Liver (tissue), 9 donors: Measurements from ENCODE around the gene FBLIM1. TPM values are rescaled to one million over a fixed set of nuclear protein-coding genes. Genes with fewer than 3 reads are reported as not detected.

ENCODE experiments used
- DNase-seq: peaks from one replicate; pipeline ENCODE4 v3.0.0-alpha.2; 2017; ENCODE audit warnings: low spot score
- H3K27ac ChIP-seq, 2 donors: one replicate each; pipeline ENCODE4 v1.7.0; 2013; ENCODE audit warnings: inconsistent platforms in 2 of 2, low read length in 2 of 2, control low read depth in 1 of 2, low read depth in 1 of 2, mild to moderate bottlenecking in 1 of 2
- H3K27me3 ChIP-seq, 4 donors: one replicate each; pipeline versions ENCODE4 v1.6.1 to v1.7.0; 2013; ENCODE audit warnings: low read length in 3 of 4, inconsistent platforms in 1 of 4, mild to moderate bottlenecking in 1 of 4, moderate library complexity in 1 of 4; ENCODE audit not compliant: control insufficient read depth in 4 of 4, insufficient read depth in 4 of 4
- H3K36me3 ChIP-seq, 4 donors: one replicate each; pipeline versions ENCODE4 v1.6.1 to v1.7.0; 2013; ENCODE audit warnings: low read length in 3 of 4, mild to moderate bottlenecking in 3 of 4, low read depth in 1 of 4, moderate library complexity in 1 of 4; ENCODE audit not compliant: control insufficient read depth in 4 of 4, insufficient read depth in 3 of 4
- H3K4me1 ChIP-seq, 4 donors: one replicate each; pipeline versions ENCODE4 v1.6.1 to v1.7.0; 2013; ENCODE audit warnings: low read length in 3 of 4, mild to moderate bottlenecking in 3 of 4, moderate library complexity in 1 of 4; ENCODE audit not compliant: control insufficient read depth in 4 of 4, insufficient read depth in 4 of 4
- H3K4me3 ChIP-seq, 3 donors: one replicate each; pipeline versions ENCODE4 v1.6.1 to v1.7.0; 2013; ENCODE audit warnings: low read length in 3 of 3, control low read depth in 1 of 3, low read depth in 1 of 3, mild to moderate bottlenecking in 1 of 3
- H3K9ac ChIP-seq, 2 donors: one replicate each; pipeline ENCODE4 v1.7.0; 2013; ENCODE audit warnings: low read length in 2 of 2, mild to moderate bottlenecking in 2 of 2, moderate library complexity in 2 of 2, control low read depth in 1 of 2, low read depth in 1 of 2
- H3K9me3 ChIP-seq, 4 donors: one replicate each; pipeline versions ENCODE4 v1.6.1 to v1.7.0; 2013; ENCODE audit warnings: low read length in 3 of 4; ENCODE audit not compliant: control insufficient read depth in 4 of 4
- ATF3 ChIP-seq: IDR thresholded peaks from 2 replicates; pipeline ENCODE4 v1.6.1; 2016; ENCODE audit warnings: antibody characterized with exemption
- CTCF ChIP-seq: fragments of 150-350 bp; IDR thresholded peaks from 2 replicates; pipeline ENCODE4 v1.5.1; 2017; ENCODE audit warnings: improper control_type of control experiment, low read depth, low read length; ENCODE audit not compliant: missing input control
- EGR1 ChIP-seq, 2 donors: IDR thresholded peaks; 2 replicates each; pipeline ENCODE4 v1.6.1; 2016 to 2018; ENCODE audit warnings: antibody characterized with exemption in 2 of 2, low read depth in 2 of 2
- FOXA1 ChIP-seq: IDR thresholded peaks from 2 replicates; pipeline ENCODE4 v1.6.1; 2016; ENCODE audit warnings: antibody characterized with exemption
- FOXA2 ChIP-seq: IDR thresholded peaks from 2 replicates; pipeline ENCODE4 v1.6.1; 2016; ENCODE audit warnings: antibody characterized with exemption
- GABPA ChIP-seq, 2 donors: IDR thresholded peaks in 1 of 2; conservative IDR thresholded peaks in 1 of 2; 2 replicates each; pipeline ENCODE4 v1.6.1; 2016; ENCODE audit warnings: antibody characterized with exemption in 2 of 2, mild to moderate bottlenecking in 1 of 2, moderate library complexity in 1 of 2
- HNF4A ChIP-seq, 2 donors: conservative IDR thresholded peaks; 2 replicates each; pipeline ENCODE4 v1.6.1; 2016; ENCODE audit warnings: antibody characterized with exemption in 2 of 2, mild to moderate bottlenecking in 2 of 2
- HNF4G ChIP-seq: IDR thresholded peaks from 2 replicates; pipeline ENCODE4 v1.6.1; 2016; ENCODE audit warnings: antibody characterized with exemption
- JUND ChIP-seq, 2 donors: IDR thresholded peaks; 2 replicates each; pipeline ENCODE4 v1.6.1; 2016; ENCODE audit warnings: antibody characterized with exemption in 2 of 2
- MAX ChIP-seq: IDR thresholded peaks from 2 replicates; pipeline ENCODE4 v1.6.1; 2016; ENCODE audit warnings: antibody characterized with exemption
- NR2F2 ChIP-seq: IDR thresholded peaks from 2 replicates; pipeline ENCODE4 v1.6.1; 2016; ENCODE audit warnings: antibody characterized with exemption
- RAD21 ChIP-seq, 2 donors: IDR thresholded peaks; 2 replicates each; pipeline ENCODE4 v1.6.1; 2016; ENCODE audit warnings: antibody characterized with exemption in 2 of 2, mild to moderate bottlenecking in 2 of 2
- REST ChIP-seq: IDR thresholded peaks from 2 replicates; pipeline ENCODE4 v1.6.1; 2016; ENCODE audit warnings: antibody characterized with exemption, mild to moderate bottlenecking
- RXRA ChIP-seq, 2 donors: IDR thresholded peaks; 2 replicates each; pipeline ENCODE4 v1.6.1; 2017 to 2018; ENCODE audit warnings: antibody characterized with exemption in 2 of 2, mild to moderate bottlenecking in 1 of 2
- SP1 ChIP-seq: IDR thresholded peaks from 2 replicates; pipeline ENCODE4 v1.6.1; 2018; ENCODE audit warnings: antibody characterized with exemption, mild to moderate bottlenecking
- TAF1 ChIP-seq: conservative IDR thresholded peaks from 2 replicates; pipeline ENCODE4 v1.6.1; 2016; ENCODE audit warnings: antibody characterized with exemption, mild to moderate bottlenecking
- YY1 ChIP-seq: IDR thresholded peaks from 2 replicates; pipeline ENCODE4 v1.6.1; 2016; ENCODE audit warnings: antibody characterized with exemption, mild to moderate bottlenecking
- ZBTB33 ChIP-seq: IDR thresholded peaks from 2 replicates; pipeline ENCODE4 v1.6.1; 2016; ENCODE audit warnings: antibody characterized with exemption
- WGBS: extraction: QIAGEN DNeasy Blood & Tissue Kit; methylation state at CpG from one replicate; pipeline ENCODE4 v1.1.7; 2013; 5-methylcytosine and 5-hydroxymethylcytosine counted together
- polyA plus RNA-seq, 2 donors: library from polyadenylated mRNA; stranded (reverse) in 1 of 2; unstranded in 1 of 2; fragments of 200-250 nt in 1 of 2; fragments of >200 nt in 1 of 2; fragmentation: Nextera tagmentation in 1 of 2; extraction: Ambion mirVana in 1 of 2; gene quantifications; one replicate each; pipeline versions ENCODE4 v1.2.1 to v1.2.3, GENCODE V29; 2013 to 2015
- total RNA-seq, 2 donors: library from RNA; depleted of rRNA; stranded (reverse); fragments of >200 nt; gene quantifications; one replicate each; pipeline ENCODE4 v1.2.3, GENCODE V29; 2014
- donor health status: healthy.
- donor health status: healthy.
- donor health status: healthy.
- donor health status: healthy.
- donor health status: healthy.

The FBLIM1 gene
- total and polyA plus RNA-seq, 4 donors = 3.6 to 6.4 (median 3.7) TPM

GRCh38 chr1:15803380-15803779, 44.8 kb downstream of the FBLIM1 start:
- no peak for DNase-seq
- H3K9ac ChIP-seq = no peak overlapping the region
- 26% methylated on average over 4 of the region's 4 CpGs for WGBS
- H3K9me3 ChIP-seq = no peaks in the 10 kb centered on the region
- no peak overlapping the region for H3K4me3 ChIP-seq
- H3K27me3 ChIP-seq = no peaks in the 10 kb centered on the region
- H3K27ac ChIP-seq = no peak overlapping the region
- peaks cover 6 to 14% (median 11%) of the 10 kb centered on the region in 4 donors for H3K4me1 ChIP-seq
- TF ChIP-seq GABPA (IDR thresholded peaks at IDR 0.05 in 1 of 2, conservative IDR thresholded peaks at IDR 0.05 in 1 of 2) = no peak
- TF ChIP-seq RXRA (IDR thresholded peaks at IDR 0.05) = no peak
- TF ChIP-seq SP1 = no peak
- peak; percentile 79 to 85 for TF ChIP-seq RAD21 (IDR thresholded peaks at IDR 0.05)
- TF ChIP-seq MAX = no peak
- no peak for TF ChIP-seq FOXA2
- no peak for TF ChIP-seq NR2F2
- TF ChIP-seq HNF4G = no peak
- TF ChIP-seq ATF3 = no peak
- no peak for TF ChIP-seq EGR1 (IDR thresholded peaks at IDR 0.05; ENCODE audit: low read depth in 2 of 2)
- TF ChIP-seq CTCF = peak; percentile 54
- no peak for TF ChIP-seq HNF4A (conservative IDR thresholded peaks at IDR 0.05)
- TF ChIP-seq FOXA1 = no peak
- H3K36me3 ChIP-seq = no peaks in the 10 kb centered on the region

GRCh38 chr1:15804060-15804459, 45.5 kb downstream of the FBLIM1 start:
- TF ChIP-seq HNF4A (conservative IDR thresholded peaks at IDR 0.05) (no peak), YY1 (no peak), GABPA (IDR thresholded peaks at IDR 0.05 in 1 of 2, conservative IDR thresholded peaks at IDR 0.05 in 1 of 2) (no peak), FOXA1 (no peak), REST (no peak), RXRA (IDR thresholded peaks at IDR 0.05) (no peak), ATF3 (no peak), NR2F2 (no peak), HNF4G (no peak), ZBTB33 (no peak), TAF1 (no peak), JUND (IDR thresholded peaks at IDR 0.05) (no peak), RAD21 (IDR thresholded peaks at IDR 0.05) (no peak), EGR1 (IDR thresholded peaks at IDR 0.05; ENCODE audit: low read depth in 2 of 2) (no peak), SP1 (no peak), FOXA2 (no peak)
- H3K4me1 ChIP-seq = peaks cover 3 to 14% (median 10%) of the 10 kb centered on the region in 4 donors
- WGBS = 88% methylated on average over 8 of the region's 8 CpGs

More at GRCh38 chr1:15804060-15804459, 45.5 kb downstream of the FBLIM1 start:
- H3K36me3 ChIP-seq = no peaks in the 10 kb centered on the region
- no peaks in the 10 kb centered on the region for H3K27me3 ChIP-seq
- DNase-seq = no peak
- no peak overlapping the region for H3K27ac ChIP-seq
- no peak overlapping the region for H3K9ac ChIP-seq
- H3K9me3 ChIP-seq = no peaks in the 10 kb centered on the region
- no peak overlapping the region for H3K4me3 ChIP-seq
